ENCODE data around the gene N4BP2L2. TPM values are rescaled to one million over a fixed set of nuclear protein-coding genes. Genes with fewer than 3 reads are reported as not detected.

Gene N4BP2L2
- total and polyA plus RNA-seq, 2 of the 4 experiments (the other 2 are of a cell fraction): 28.7 to 34.6 TPM

DNA sequence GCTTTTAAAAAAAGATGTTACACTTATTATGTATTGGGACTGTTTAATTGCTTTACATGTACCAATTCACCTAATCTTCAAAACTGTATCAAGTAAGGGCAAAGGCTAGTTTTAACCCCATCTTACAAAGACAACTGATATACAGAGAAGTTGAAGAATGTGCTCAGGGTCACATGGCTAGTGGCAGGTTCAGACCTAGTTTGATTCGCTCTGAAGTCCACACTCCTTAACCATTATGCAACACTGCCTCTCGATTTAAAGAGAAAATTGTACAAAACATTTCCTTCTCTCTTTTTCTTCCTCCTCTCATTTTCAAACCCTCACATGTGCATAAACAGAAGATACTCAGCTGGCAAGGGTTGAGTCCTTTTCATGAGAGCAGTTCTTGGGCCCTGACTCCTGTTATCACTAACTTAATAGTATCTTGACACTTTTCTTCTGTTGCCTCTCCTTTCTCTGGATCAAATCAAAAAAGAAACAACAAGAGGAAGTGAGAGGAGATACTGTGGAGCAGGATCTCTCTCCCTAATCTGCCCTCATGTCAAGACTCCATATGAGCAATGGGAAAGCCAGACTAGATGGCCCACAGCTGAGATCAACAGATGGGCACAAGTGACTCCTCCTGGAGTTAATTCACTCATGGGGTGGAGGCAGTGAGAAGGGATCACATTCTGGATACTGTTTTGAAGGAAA, 91.7 kb downstream of the N4BP2L2 start:
- no peak overlapping the region for H4K8ac ChIP-seq (ENCODE audit: low read depth in 2 of 2, low read length in 2 of 2)
- no peak overlapping the region for H3K4ac ChIP-seq (ENCODE audit: low read depth, low read length)
- no peak overlapping the region for H2AK9ac ChIP-seq (replicated peaks; ENCODE audit: low read depth, low read length, poor library complexity)
- H3K9me3 ChIP-seq (ENCODE audit: control insufficient read depth, insufficient read depth, low read length): 0 out of 2 replicates have a peak, but pooled peaks cover 3% of the 10 kb centered on the region
- no peak overlapping the region for H2BK20ac ChIP-seq (ENCODE audit: low read depth, low read length)
- no peak overlapping the region for H3K18ac ChIP-seq (ENCODE audit: low read depth, low read length)
- no peak overlapping the region for H4K5ac ChIP-seq (ENCODE audit: low read depth, low read length)
- no peaks in the 10 kb centered on the region for H3K36me3 ChIP-seq (ENCODE audit: control insufficient read depth, insufficient read depth, low read length)
- H3K56ac ChIP-seq (ENCODE audit: extremely low read depth, insufficient read depth, low read length): no peak overlapping the region
- H3K23ac ChIP-seq (ENCODE audit: low read depth, low read length): no peak overlapping the region
- no peak overlapping the region for H2AFZ ChIP-seq (replicated peaks; ENCODE audit: low read length, poor library complexity)
- H3K4me2 ChIP-seq (ENCODE audit: low read depth, low read length): no peak overlapping the region
- no peak overlapping the region for H2BK15ac ChIP-seq (ENCODE audit: low read depth, low read length)
- no peak for ATAC-seq (ENCODE audit: low read depth)
- intact Hi-C loops (cut with micrococcal nuclease): loop anchor here (5.0 kb wide), 1 partner anchor 40 kb away; no protein-coding TSS in a partner anchor
- 60% methylated on average over 1 of the region's 2 CpGs; no CpG with 5 or more reads in 1 of the 2 experiments for WGBS, 2 experiments (ENCODE audit: extremely low coverage in 2 of 2, insufficient read length in 1 of 2)
- POLR2A ChIA-PET (ENCODE audit: unreplicated experiment): no interaction called here
- no peak overlapping the region for H4K91ac ChIP-seq (ENCODE audit: insufficient read depth, low read depth, low read length)
- no peaks in the 10 kb centered on the region for H3K9me1 ChIP-seq (ENCODE audit: insufficient read depth, low read length)
- H4K20me1 ChIP-seq (ENCODE audit: insufficient read depth, low read length): no peaks in the 10 kb centered on the region
- no peak overlapping the region for H2BK120ac ChIP-seq (ENCODE audit: low read depth, low read length)
- DNase-seq: no peak
- TF ChIP-seq SMC3 (IDR thresholded peaks at IDR 0.05; ENCODE audit: low read depth, low read length) (no peak), CHD1 (IDR thresholded peaks at IDR 0.05; ENCODE audit: low read depth, low read length) (no peak), POLR2A (IDR thresholded peaks at IDR 0.05; ENCODE audit: low read depth, low read length) (no peak), RAD21 (IDR thresholded peaks at IDR 0.05; ENCODE audit: low read length) (no peak), RFX5 (IDR thresholded peaks at IDR 0.05; ENCODE audit: low read depth, low read length) (no peak), CEBPB (IDR thresholded peaks at IDR 0.05; ENCODE audit: low read depth, low read length) (no peak), FOS (IDR thresholded peaks at IDR 0.05; ENCODE audit: low read depth, low read length) (no peak), MAFK (IDR thresholded peaks at IDR 0.05; ENCODE audit: low read depth, low read length) (no peak), MAZ (IDR thresholded peaks at IDR 0.05; ENCODE audit: borderline replicate concordance, low read depth, low read length) (no peak), MXI1 (IDR thresholded peaks at IDR 0.05; ENCODE audit: borderline replicate concordance, low read depth, low read length) (no peak), NFE2L2 (IDR thresholded peaks at IDR 0.05; ENCODE audit: low read depth, low read length) (no peak), RCOR1 (IDR thresholded peaks at IDR 0.05; ENCODE audit: insufficient replicate concordance, low read length) (no peak), BHLHE40 (IDR thresholded peaks at IDR 0.05; ENCODE audit: low read depth, low read length) (no peak)
- TF ChIP-seq, protein P1, sequence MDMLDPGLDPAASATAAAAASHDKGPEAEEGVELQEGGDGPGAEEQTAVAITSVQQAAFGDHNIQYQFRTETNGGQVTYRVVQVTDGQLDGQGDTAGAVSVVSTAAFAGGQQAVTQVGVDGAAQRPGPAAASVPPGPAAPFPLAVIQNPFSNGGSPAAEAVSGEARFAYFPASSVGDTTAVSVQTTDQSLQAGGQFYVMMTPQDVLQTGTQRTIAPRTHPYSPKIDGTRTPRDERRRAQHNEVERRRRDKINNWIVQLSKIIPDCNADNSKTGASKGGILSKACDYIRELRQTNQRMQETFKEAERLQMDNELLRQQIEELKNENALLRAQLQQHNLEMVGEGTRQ (IDR thresholded peaks at IDR 0.05; ENCODE audit: low read depth, low read length): no peak
- TF ChIP-seq, protein P2, sequence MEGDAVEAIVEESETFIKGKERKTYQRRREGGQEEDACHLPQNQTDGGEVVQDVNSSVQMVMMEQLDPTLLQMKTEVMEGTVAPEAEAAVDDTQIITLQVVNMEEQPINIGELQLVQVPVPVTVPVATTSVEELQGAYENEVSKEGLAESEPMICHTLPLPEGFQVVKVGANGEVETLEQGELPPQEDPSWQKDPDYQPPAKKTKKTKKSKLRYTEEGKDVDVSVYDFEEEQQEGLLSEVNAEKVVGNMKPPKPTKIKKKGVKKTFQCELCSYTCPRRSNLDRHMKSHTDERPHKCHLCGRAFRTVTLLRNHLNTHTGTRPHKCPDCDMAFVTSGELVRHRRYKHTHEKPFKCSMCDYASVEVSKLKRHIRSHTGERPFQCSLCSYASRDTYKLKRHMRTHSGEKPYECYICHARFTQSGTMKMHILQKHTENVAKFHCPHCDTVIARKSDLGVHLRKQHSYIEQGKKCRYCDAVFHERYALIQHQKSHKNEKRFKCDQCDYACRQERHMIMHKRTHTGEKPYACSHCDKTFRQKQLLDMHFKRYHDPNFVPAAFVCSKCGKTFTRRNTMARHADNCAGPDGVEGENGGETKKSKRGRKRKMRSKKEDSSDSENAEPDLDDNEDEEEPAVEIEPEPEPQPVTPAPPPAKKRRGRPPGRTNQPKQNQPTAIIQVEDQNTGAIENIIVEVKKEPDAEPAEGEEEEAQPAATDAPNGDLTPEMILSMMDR (conservative IDR thresholded peaks at IDR 0.05; ENCODE audit: low read depth, low read length): no peak
- TF ChIP-seq, protein P3, sequence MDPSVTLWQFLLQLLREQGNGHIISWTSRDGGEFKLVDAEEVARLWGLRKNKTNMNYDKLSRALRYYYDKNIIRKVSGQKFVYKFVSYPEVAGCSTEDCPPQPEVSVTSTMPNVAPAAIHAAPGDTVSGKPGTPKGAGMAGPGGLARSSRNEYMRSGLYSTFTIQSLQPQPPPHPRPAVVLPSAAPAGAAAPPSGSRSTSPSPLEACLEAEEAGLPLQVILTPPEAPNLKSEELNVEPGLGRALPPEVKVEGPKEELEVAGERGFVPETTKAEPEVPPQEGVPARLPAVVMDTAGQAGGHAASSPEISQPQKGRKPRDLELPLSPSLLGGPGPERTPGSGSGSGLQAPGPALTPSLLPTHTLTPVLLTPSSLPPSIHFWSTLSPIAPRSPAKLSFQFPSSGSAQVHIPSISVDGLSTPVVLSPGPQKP (IDR thresholded peaks at IDR 0.05; ENCODE audit: borderline replicate concordance, low read depth, low read length): no peak
- H3K27ac ChIP-seq (ENCODE audit: insufficient read depth, low read length): no peak overlapping the region
- H3K14ac ChIP-seq (replicated peaks; ENCODE audit: low read depth, low read length): no peak overlapping the region
- H3K4me3 ChIP-seq (ENCODE audit: insufficient read depth, low read depth, low read length): no peak overlapping the region
- H3K79me1 ChIP-seq (ENCODE audit: low read depth in 1 of 2, low read length in 2 of 2): no peaks in the 10 kb centered on the region
- dilution Hi-C loops (cut with HindIII; ENCODE audit: low sequenced_read_pairs, unreplicated experiment): no loop called here
- H3K27me3 ChIP-seq (ENCODE audit: control insufficient read depth, insufficient read depth, low read length): no peaks in the 10 kb centered on the region
- H2AK5ac ChIP-seq (ENCODE audit: low read depth, low read length): no peak overlapping the region
- in situ Hi-C loops (cut with MboI; ENCODE audit: low sequenced_read_pairs): no loop called here
- CTCF ChIA-PET: no interaction called here
- peaks cover 1% of the 10 kb centered on the region; the same call in 1 of the 2 replicates for H3K4me1 ChIP-seq (ENCODE audit: control insufficient read depth, insufficient read depth, low read length)
- H2BK5ac ChIP-seq (ENCODE audit: low read depth, low read length, poor library complexity, severe bottlenecking): no peak overlapping the region
- H3K9ac ChIP-seq (ENCODE audit: low read depth, low read length): no peak overlapping the region
- BruUV-seq (replicated peaks): no TSS peak

Measured in IMR-90 (cell line).